ENCODE measurements around the gene SIRT2.

The SIRT2 gene

DNA sequence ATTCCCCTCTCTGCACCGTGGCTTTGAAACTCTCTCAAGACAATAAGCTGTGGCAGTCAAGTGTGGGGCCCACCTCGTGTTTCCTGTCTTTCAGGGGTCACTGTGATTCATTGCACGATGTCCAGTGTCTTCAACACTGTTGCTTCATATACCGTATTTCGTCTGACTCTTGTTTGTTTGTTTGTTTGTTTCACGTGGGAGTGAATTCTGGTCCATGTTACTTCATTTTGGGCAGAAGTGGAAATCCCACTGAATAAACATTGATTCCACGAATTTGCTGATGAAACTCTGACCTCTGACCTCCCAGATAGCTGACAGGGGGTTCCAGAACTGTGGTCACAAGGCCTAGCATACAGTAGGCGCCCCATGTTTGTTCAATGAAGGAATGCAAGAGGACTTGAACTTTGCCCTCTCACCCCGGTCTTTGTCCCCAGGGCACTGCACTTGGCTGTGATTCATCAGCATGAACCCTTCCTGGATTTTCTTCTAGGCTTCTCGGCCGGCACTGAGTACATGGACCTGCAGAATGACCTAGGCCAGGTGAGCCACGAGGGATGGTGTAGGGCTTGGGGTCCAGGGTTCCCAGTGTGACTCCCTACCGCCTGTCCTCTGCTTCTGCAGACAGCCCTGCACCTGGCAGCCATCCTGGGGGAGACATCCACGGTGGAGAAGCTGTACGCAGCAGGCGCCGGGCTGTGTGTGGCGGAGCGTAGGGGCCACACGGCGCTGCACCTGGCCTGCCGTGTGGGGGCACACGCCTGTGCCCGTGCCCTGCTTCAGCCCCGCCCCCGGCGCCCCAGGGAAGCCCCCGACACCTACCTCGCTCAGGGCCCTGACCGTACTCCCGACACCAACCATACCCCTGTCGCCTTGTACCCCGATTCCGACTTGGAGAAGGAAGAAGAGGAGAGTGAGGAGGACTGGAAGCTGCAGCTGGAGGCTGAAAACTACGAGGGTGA, 5.4 kb upstream of the SIRT2 start:
- Histone ChIP-seq H3K4me3 (ENCODE audit: low read depth, low read length) (no peak overlapping the region), H3K27ac (no peak overlapping the region), H3K36me3 (replicated peaks) (peaks cover 19% of the 10 kb centered on the region), H3K27me3 (replicated peaks) (no peaks in the 10 kb centered on the region)
- in situ Hi-C loops (cut with HindIII; ENCODE audit: low pct_ligation_motif_present, low sequenced_read_pairs): no loop called here
- no peak for TF ChIP-seq CTCF (IDR thresholded peaks at IDR 0.05; ENCODE audit: low read depth, low read length, missing control alignments)
- DNase-seq: no peak

- H3K27ac ChIP-seq: no peak overlapping the region
- peaks cover 14% of the 10 kb centered on the region for H3K36me3 ChIP-seq (replicated peaks)
- H3K27me3 ChIP-seq (replicated peaks): no peaks in the 10 kb centered on the region
- H3K4me3 ChIP-seq (ENCODE audit: low read depth, low read length): no peak overlapping the region
- DNase-seq: no peak
- in situ Hi-C loops (cut with HindIII; ENCODE audit: low pct_ligation_motif_present, low sequenced_read_pairs): no loop called here
- TF ChIP-seq CTCF (IDR thresholded peaks at IDR 0.05; ENCODE audit: low read depth, low read length, missing control alignments): no peak
Observed at GRCh38 chr19:38901683-38902082, 2.3 kb upstream of the SIRT2 start.

DNA sequence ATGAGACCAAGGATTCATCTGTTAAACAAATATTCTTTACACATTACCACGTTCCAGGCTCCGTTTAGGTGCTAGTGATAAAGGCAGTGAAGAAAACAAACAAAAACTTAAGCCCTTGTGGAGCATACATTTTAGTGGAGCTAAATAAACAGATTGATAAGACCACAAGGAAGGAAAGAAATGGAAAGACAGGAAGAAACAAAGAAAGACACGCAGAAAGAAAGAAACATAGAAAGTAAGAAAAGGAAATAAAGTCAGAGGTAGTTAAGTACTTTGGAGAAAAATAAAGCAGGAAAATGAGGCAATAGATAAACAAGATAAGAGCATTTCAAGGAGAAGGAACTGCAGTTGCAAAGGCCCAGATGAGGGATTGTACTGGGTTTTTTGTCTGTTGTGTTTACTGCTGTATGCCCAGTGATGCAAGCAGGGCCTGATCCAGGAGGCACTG, 1.3 kb upstream of the SIRT2 start:
- Histone ChIP-seq H3K4me3 (ENCODE audit: low read depth, low read length) (peak overlapping the region; percentile 92), H3K36me3 (replicated peaks) (peaks cover 13% of the 10 kb centered on the region), H3K27ac (peak overlapping the region; percentile 92), H3K27me3 (replicated peaks) (no peaks in the 10 kb centered on the region)
- in situ Hi-C loops (cut with HindIII; ENCODE audit: low pct_ligation_motif_present, low sequenced_read_pairs): no loop called here
- no peak for TF ChIP-seq CTCF (IDR thresholded peaks at IDR 0.05; ENCODE audit: low read depth, low read length, missing control alignments)
- no peak for DNase-seq

DNA sequence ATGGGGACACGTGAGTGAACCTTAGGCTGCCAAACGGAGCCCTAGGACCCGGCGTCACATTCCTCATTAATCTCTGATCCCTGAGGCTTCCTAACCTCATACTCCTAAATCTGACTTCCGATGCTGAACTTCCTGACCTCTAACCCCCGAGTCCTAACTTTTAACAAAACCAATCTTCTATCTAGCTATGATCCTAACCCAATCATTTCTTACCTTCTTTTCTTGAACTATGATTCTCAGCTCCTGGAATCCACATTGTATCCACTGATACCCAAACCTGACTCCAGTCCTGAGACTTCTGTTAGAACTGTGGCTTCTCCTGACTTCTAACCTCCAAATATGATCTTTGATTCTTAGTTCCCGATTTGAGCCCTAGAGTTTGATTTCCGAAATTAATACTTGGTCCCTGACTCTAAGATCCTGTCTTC, 798 bp upstream of the SIRT2 start:
- in situ Hi-C loops (cut with HindIII; ENCODE audit: low pct_ligation_motif_present, low sequenced_read_pairs): no loop called here
- no peak for DNase-seq
- Histone ChIP-seq H3K27me3 (replicated peaks) (no peaks in the 10 kb centered on the region), H3K27ac (peak overlapping the region; percentile 92), H3K36me3 (replicated peaks) (peaks cover 7% of the 10 kb centered on the region), H3K4me3 (ENCODE audit: low read depth, low read length) (peak overlapping the region; percentile 92)
- TF ChIP-seq CTCF (IDR thresholded peaks at IDR 0.05; ENCODE audit: low read depth, low read length, missing control alignments): no peak

DNA sequence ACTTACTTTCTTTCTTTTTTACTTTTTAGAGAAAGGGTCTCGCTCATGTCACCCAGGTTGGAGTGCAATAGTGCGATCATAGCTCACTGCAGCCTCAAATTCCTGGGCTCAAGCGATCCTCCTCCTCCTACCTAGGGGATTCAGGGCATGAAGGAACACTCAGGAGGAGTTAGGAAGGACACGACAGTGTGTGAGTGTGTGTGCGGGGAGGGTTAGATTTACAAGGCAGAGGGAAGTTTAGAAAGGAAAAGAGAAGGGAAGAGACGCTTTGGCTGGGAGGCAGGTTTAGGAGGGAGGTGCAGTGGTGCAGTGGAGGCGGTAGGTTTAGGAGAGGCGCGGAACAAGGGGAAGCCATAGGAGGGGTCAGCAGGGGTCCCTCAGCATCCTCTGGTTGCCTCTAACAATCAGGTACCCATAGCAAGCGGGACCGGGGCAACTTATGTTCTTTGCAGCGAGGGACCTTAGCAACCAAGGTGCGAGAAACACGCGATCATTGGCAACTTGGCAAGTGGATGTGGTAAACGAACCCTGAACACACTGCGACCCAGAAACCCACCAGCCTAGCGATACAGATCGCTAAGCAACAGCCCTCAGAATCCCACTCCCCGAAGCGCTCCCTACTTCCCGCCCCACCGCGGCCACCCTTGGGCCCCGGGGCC, 501 bp downstream of the SIRT2 start:
- H3K27me3 ChIP-seq (replicated peaks): no peaks in the 10 kb centered on the region
- no peaks in the 10 kb centered on the region for H3K36me3 ChIP-seq (replicated peaks)
- H3K4me3 ChIP-seq (ENCODE audit: low read depth, low read length): peak overlapping the region; percentile 92
- peak; percentile 11 for DNase-seq
- no peak for TF ChIP-seq CTCF (IDR thresholded peaks at IDR 0.05; ENCODE audit: low read depth, low read length, missing control alignments)
- in situ Hi-C loops (cut with HindIII; ENCODE audit: low pct_ligation_motif_present, low sequenced_read_pairs): no loop called here
- H3K27ac ChIP-seq: peak overlapping the region; percentile 71

All from brain microvascular endothelial cell (primary cell).